Muscle of leg (tissue), 11 donors: ENCODE measurements around the gene KCNAB1. TPM values are rescaled to one million over a fixed set of nuclear protein-coding genes. Genes with fewer than 3 reads are reported as not detected.
A peak's percentile ranks its signal among the peaks of the same experiment; 100 is the strongest.

Source experiments
- DNase-seq: peaks from one replicate; pipeline ENCODE4 v3.0.0; 2013
- H3K27ac ChIP-seq: one replicate; pipeline ENCODE4 v1.5.1; 2013; ENCODE audit warnings: mild to moderate bottlenecking, low read length, control low read depth
- H3K27me3 ChIP-seq: one replicate; pipeline ENCODE4 v1.6.1; 2013; ENCODE audit warnings: low read length; ENCODE audit not compliant: control insufficient read depth, insufficient read depth
- H3K36me3 ChIP-seq: one replicate; pipeline ENCODE4 v1.6.1; 2013; ENCODE audit warnings: low read length; ENCODE audit not compliant: control insufficient read depth, insufficient read depth
- H3K4me1 ChIP-seq: one replicate; pipeline ENCODE4 v1.6.1; 2013; ENCODE audit warnings: low read length; ENCODE audit not compliant: control insufficient read depth, insufficient read depth
- H3K4me3 ChIP-seq: one replicate; pipeline ENCODE4 v1.5.1; 2013; ENCODE audit warnings: low read length, control low read depth
- H3K9me3 ChIP-seq: replicated peaks from 2 replicates; pipeline ENCODE4 v1.6.1; 2013; ENCODE audit warnings: low read depth, low read length; ENCODE audit not compliant: control insufficient read depth
- WGBS: methylation state at CpG from one replicate; pipeline ENCODE4 v1.1.5; 2013; ENCODE audit warnings: missing lambda C conversion rate; ENCODE audit not compliant: insufficient coverage; 5-methylcytosine and 5-hydroxymethylcytosine counted together
- polyA plus RNA-seq, 8 donors: library from polyadenylated mRNA; unstranded; fragments of 120-200 nt; gene quantifications; one replicate each; pipeline versions ENCODE4 v1.2.1 to v1.2.3, GENCODE V29; 2013; ENCODE audit warnings: inconsistent platforms in 1 of 8, low replicate concordance in 1 of 8; ENCODE audit not compliant: insufficient read length in 8 of 8, insufficient read depth in 1 of 8
- total RNA-seq: library from RNA; stranded (reverse); fragments of 120-200 nt; gene quantifications from one replicate; pipeline ENCODE4 v1.2.4, GENCODE V29; 2013

The KCNAB1 gene
- total and polyA plus RNA-seq, 9 donors = 4.3 to 8.4 (median 5.0) TPM

DNA sequence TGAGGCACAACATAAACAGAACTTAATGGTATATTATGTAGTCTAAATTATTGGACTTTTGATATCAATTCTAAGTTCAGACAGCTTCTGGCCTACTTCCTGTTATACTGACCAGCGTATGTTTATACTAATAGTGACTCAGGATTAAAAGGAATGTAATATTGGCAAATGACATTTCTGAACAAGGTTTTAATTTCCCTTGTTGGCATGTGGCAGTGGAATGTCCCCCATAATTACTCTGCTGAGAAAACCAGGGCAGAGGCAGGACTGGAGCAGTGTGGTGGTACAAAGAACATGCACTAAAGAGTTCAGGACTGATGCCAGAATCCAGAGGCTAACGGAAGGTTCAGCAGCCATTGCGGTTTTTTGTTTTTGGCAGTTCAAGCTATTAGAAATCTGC, 184.0 kb downstream of the KCNAB1 start:
- Histone ChIP-seq H3K4me3 (no peak overlapping the region), H3K36me3 (no peaks in the 10 kb centered on the region), H3K27ac (no peak overlapping the region), H3K4me1 (peaks cover 7% of the 10 kb centered on the region), H3K9me3 (no peaks in the 10 kb centered on the region), H3K27me3 (no peaks in the 10 kb centered on the region)
- WGBS = 42% methylated on average over 2 of the region's 3 CpGs
- no peak for DNase-seq

DNA sequence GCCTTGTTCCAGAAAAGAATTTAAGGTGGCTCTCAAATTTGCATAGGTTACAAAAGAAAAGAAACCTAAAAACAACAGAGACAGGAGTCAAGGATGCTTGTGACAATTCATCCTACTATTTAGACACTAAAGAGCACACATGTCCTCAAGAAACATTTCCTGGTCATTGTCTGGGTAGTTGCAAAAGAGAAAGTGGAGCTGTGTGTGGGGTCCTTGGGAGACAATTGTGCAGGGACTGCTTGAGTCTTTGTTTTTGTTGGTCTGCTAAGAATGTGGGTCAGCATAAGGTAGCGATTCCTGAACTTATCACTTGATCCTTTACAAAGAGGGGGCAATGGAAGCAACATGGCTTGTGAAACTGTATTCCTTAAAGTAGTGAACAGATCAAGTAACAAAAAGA, 185.3 kb downstream of the KCNAB1 start:
- Histone ChIP-seq H3K27ac (no peak overlapping the region), H3K27me3 (no peaks in the 10 kb centered on the region), H3K4me3 (no peak overlapping the region), H3K4me1 (peaks cover 5% of the 10 kb centered on the region), H3K9me3 (no peaks in the 10 kb centered on the region), H3K36me3 (no peaks in the 10 kb centered on the region)
- DNase-seq = no peak
- no CpG with 5 or more reads among the region's 1 CpG for WGBS

DNA sequence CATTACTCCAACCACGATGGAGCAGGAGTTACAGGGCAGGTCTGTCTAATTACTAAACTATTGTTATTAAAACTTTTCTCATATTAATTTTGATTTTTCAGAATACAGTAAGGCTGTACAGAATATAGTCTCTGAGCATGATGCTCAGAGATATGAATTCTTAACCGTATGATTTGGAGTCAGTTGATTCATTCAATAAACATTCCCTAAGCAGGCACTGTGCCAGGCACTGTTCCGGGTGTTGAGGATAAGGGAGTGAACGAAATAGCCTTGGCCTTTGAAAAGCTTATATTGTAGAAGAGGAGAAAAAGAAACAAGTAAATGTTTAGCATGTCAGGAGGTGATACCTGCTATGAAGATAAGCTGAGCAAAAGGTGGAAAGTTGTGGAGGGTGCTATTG, 187.3 kb downstream of the KCNAB1 start:
- Histone ChIP-seq H3K4me3 (no peak overlapping the region), H3K36me3 (no peaks in the 10 kb centered on the region), H3K27ac (no peak overlapping the region), H3K9me3 (no peaks in the 10 kb centered on the region), H3K27me3 (no peaks in the 10 kb centered on the region), H3K4me1 (peaks cover 5% of the 10 kb centered on the region)
- 38% methylated on average over 2 of the region's 4 CpGs for WGBS
- DNase-seq = peak; percentile 72

- WGBS = 87% methylated on average over 3 of the region's 4 CpGs
- Histone ChIP-seq H3K27me3 (no peaks in the 10 kb centered on the region), H3K4me1 (peaks cover 3% of the 10 kb centered on the region), H3K36me3 (no peaks in the 10 kb centered on the region), H3K27ac (no peak overlapping the region), H3K9me3 (no peaks in the 10 kb centered on the region), H3K4me3 (no peak overlapping the region)
- DNase-seq = no peak
Observed at GRCh38 chr3:156311431-156311830, 191.1 kb downstream of the KCNAB1 start.

GRCh38 chr3:156311930-156312329, 191.6 kb downstream of the KCNAB1 start:
- no peaks in the 10 kb centered on the region for H3K27me3 ChIP-seq
- no peak overlapping the region for H3K4me3 ChIP-seq
- H3K9me3 ChIP-seq = no peaks in the 10 kb centered on the region
- H3K27ac ChIP-seq = no peak overlapping the region
- WGBS = 100% methylated on average over 1 of the region's 5 CpGs
- no peaks in the 10 kb centered on the region for H3K36me3 ChIP-seq
- no peak for DNase-seq
- peaks cover 3% of the 10 kb centered on the region for H3K4me1 ChIP-seq

GRCh38 chr3:156316076-156316475, 195.7 kb downstream of the KCNAB1 start:
- no CpG with 5 or more reads among the region's 1 CpG for WGBS

GRCh38 chr3:156317462-156318074, 197.2 kb downstream of the KCNAB1 start:
- no peaks in the 10 kb centered on the region for H3K4me1 ChIP-seq
- WGBS = no CpG with 5 or more reads among the region's 4 CpGs
- no peak overlapping the region for H3K27ac ChIP-seq
- no peak for DNase-seq
- no peaks in the 10 kb centered on the region for H3K9me3 ChIP-seq
- no peaks in the 10 kb centered on the region for H3K27me3 ChIP-seq
- H3K4me3 ChIP-seq = no peak overlapping the region
- H3K36me3 ChIP-seq = no peaks in the 10 kb centered on the region

More at GRCh38 chr3:156316076-156316475, 195.7 kb downstream of the KCNAB1 start:
- H3K36me3 ChIP-seq = no peaks in the 10 kb centered on the region
- no peaks in the 10 kb centered on the region for H3K9me3 ChIP-seq
- no peak overlapping the region for H3K4me3 ChIP-seq
- no peaks in the 10 kb centered on the region for H3K4me1 ChIP-seq
- no peaks in the 10 kb centered on the region for H3K27me3 ChIP-seq
- no peak overlapping the region for H3K27ac ChIP-seq
- no peak for DNase-seq

GRCh38 chr3:156321945-156322344, 201.6 kb downstream of the KCNAB1 start:
- 100% methylated on average over 2 of the region's 4 CpGs for WGBS
- Histone ChIP-seq H3K36me3 (no peaks in the 10 kb centered on the region), H3K27ac (no peak overlapping the region), H3K4me3 (no peak overlapping the region), H3K9me3 (no peaks in the 10 kb centered on the region), H3K27me3 (no peaks in the 10 kb centered on the region), H3K4me1 (no peaks in the 10 kb centered on the region)
- no peak for DNase-seq

DNA sequence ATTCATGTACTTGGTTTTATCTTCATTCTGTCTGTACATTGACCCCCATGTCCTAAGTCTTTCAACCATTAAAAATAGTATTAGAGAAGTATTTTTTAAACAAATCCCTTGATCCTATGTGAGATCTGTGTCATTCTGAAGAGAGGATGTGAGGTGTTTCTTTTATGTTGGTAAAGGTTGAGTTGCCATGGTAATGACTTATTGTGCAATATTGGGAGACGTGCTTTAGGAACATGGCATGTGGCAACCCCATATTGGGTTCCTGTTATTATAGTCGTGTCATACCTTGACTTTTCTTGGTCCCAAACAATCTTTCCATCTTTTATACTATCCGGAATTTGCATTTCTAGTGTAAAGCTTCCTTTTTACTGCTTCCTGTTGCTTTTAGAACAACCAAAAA, 203.1 kb downstream of the KCNAB1 start:
- no peak for DNase-seq
- no CpG with 5 or more reads among the region's 3 CpGs for WGBS
- Histone ChIP-seq H3K9me3 (no peaks in the 10 kb centered on the region), H3K4me3 (no peak overlapping the region), H3K4me1 (no peaks in the 10 kb centered on the region), H3K36me3 (no peaks in the 10 kb centered on the region), H3K27me3 (no peaks in the 10 kb centered on the region), H3K27ac (no peak overlapping the region)

- H3K4me3 ChIP-seq = no peak overlapping the region
- H3K4me1 ChIP-seq = peaks cover 4% of the 10 kb centered on the region
- H3K27ac ChIP-seq = no peak overlapping the region
- no peak for DNase-seq
- WGBS = 81% methylated on average over 2 of the region's 2 CpGs
- no peaks in the 10 kb centered on the region for H3K27me3 ChIP-seq
- H3K36me3 ChIP-seq = no peaks in the 10 kb centered on the region
- no peaks in the 10 kb centered on the region for H3K9me3 ChIP-seq
Observed at GRCh38 chr3:156330415-156330814, 210.0 kb downstream of the KCNAB1 start.

- 36% methylated on average over 2 of the region's 3 CpGs for WGBS
- DNase-seq = peak; percentile 38
- Histone ChIP-seq H3K36me3 (no peaks in the 10 kb centered on the region), H3K4me3 (no peak overlapping the region), H3K27ac (no peak overlapping the region), H3K4me1 (peaks cover 4% of the 10 kb centered on the region), H3K9me3 (no peaks in the 10 kb centered on the region), H3K27me3 (no peaks in the 10 kb centered on the region)
Observed at GRCh38 chr3:156332304-156332703, 211.9 kb downstream of the KCNAB1 start.
